MM.1S (cell line): ENCODE measurements around the gene CSTPP1.

Experiments
- DNase-seq: peaks from one replicate; pipeline ENCODE4 v3.0.0-alpha.2; 2015
- H2AFZ ChIP-seq: fragments of 300-600 bp; sonication (generic); 2 replicates; pipeline ENCODE4 v1.6.0; 2016; ENCODE audit warnings: antibody characterized with exemption, low read length
- H3F3A ChIP-seq: fragments of 300-600 bp; sonication (generic); 2 replicates; pipeline ENCODE4 v1.6.1; 2016; ENCODE audit warnings: mild to moderate bottlenecking, antibody characterized with exemption, low read length, moderate library complexity, mixed read lengths; ENCODE audit not compliant: insufficient read depth
- H3K27ac ChIP-seq: fragments of 300-600 bp; sonication (generic); 2 replicates; pipeline ENCODE4 v1.5.1; 2016; ENCODE audit warnings: mild to moderate bottlenecking, low read length
- H3K27me3 ChIP-seq: fragments of 300-600 bp; sonication (generic); replicated peaks from 2 replicates; pipeline ENCODE4 v1.6.0; 2016; ENCODE audit warnings: low read length; ENCODE audit not compliant: insufficient read depth
- H3K36me3 ChIP-seq: fragments of 300-600 bp; sonication (generic); replicated peaks from 2 replicates; pipeline ENCODE4 v1.6.1; 2016; ENCODE audit warnings: mild to moderate bottlenecking, low read length, mixed read lengths; ENCODE audit not compliant: insufficient read depth
- H3K4me1 ChIP-seq: fragments of 300-600 bp; sonication (generic); 2 replicates; pipeline ENCODE4 v1.6.1; 2016; ENCODE audit warnings: low read length, mixed read lengths
- H3K4me2 ChIP-seq: fragments of 300-600 bp; sonication (generic); 2 replicates; pipeline ENCODE4 v1.6.0; 2016; ENCODE audit warnings: low read depth, low read length
- H3K4me3 ChIP-seq: fragments of 300-600 bp; sonication (generic); 2 replicates; pipeline ENCODE4 v1.5.1; 2016; ENCODE audit warnings: low read length, mixed read lengths
- H3K79me2 ChIP-seq: fragments of 300-600 bp; sonication (generic); 2 replicates; pipeline ENCODE4 v1.6.1; 2016; ENCODE audit warnings: mixed run types, low read length, mixed read lengths
- H3K9ac ChIP-seq: fragments of 300-600 bp; sonication (generic); 2 replicates; pipeline ENCODE4 v1.6.1; 2016; ENCODE audit warnings: low read length, mixed read lengths
- H3K9me2 ChIP-seq: fragments of 300-600 bp; sonication (generic); replicated peaks from 2 replicates; pipeline ENCODE4 v1.6.1; 2016; ENCODE audit warnings: mild to moderate bottlenecking, low read length, mixed read lengths; ENCODE audit not compliant: insufficient read depth
- H3K9me3 ChIP-seq: fragments of 300-600 bp; sonication (generic); replicated peaks from 2 replicates; pipeline ENCODE4 v1.6.1; 2016; ENCODE audit warnings: mild to moderate bottlenecking, low read length, mixed read lengths; ENCODE audit not compliant: insufficient read depth
- H4K20me1 ChIP-seq: fragments of 300-600 bp; sonication (generic); 2 replicates; pipeline ENCODE4 v1.6.1; 2016; ENCODE audit warnings: mild to moderate bottlenecking, low read length, moderate library complexity, mixed read lengths; ENCODE audit not compliant: insufficient read depth
- CTCF ChIP-seq: fragments of 300-600 bp; sonication (generic); IDR thresholded peaks from 2 replicates; pipeline ENCODE4 v1.5.1; 2016; ENCODE audit warnings: antibody characterized with exemption, low read length, mixed read lengths
- EZH2 ChIP-seq: fragments of 300-600 bp; sonication (generic); optimal IDR thresholded peaks from 2 replicates; pipeline ENCODE3; 2017; ENCODE audit warnings: low read depth, mild to moderate bottlenecking, antibody characterized with exemption, low read length, mixed read lengths
- EZH2phosphoT487 ChIP-seq: fragments of 300-600 bp; sonication (generic); IDR thresholded peaks from 2 replicates; pipeline ENCODE4 v1.6.1; 2018; ENCODE audit warnings: antibody characterized with exemption, low read length

CSTPP1 gene

GRCh38 chr11:46892838-46893237 lies 43.7 kb upstream of the CSTPP1 start:
- Histone ChIP-seq H3K27ac (no peak overlapping the region), H3K9me3 (no peaks in the 10 kb centered on the region), H2AFZ (no peak overlapping the region), H3K9me2 (no peaks in the 10 kb centered on the region), H3F3A (no peaks in the 10 kb centered on the region), H3K4me2 (no peak overlapping the region), H3K9ac (no peak overlapping the region), H3K4me3 (no peak overlapping the region), H4K20me1 (no peaks in the 10 kb centered on the region), H3K27me3 (no peaks in the 10 kb centered on the region), H3K4me1 (no peaks in the 10 kb centered on the region), H3K79me2 (no peaks in the 10 kb centered on the region), H3K36me3 (no peaks in the 10 kb centered on the region)
- TF ChIP-seq EZH2phosphoT487 (no peak), CTCF (no peak), EZH2 (no peak)
- no peak for DNase-seq

GRCh38 chr11:46894506-46894905 lies 42.1 kb upstream of the CSTPP1 start:
- Histone ChIP-seq H3K4me2 (no peak overlapping the region), H3F3A (no peaks in the 10 kb centered on the region), H2AFZ (no peak overlapping the region), H3K9me3 (no peaks in the 10 kb centered on the region), H3K36me3 (no peaks in the 10 kb centered on the region), H3K27ac (no peak overlapping the region), H3K79me2 (no peaks in the 10 kb centered on the region), H4K20me1 (no peaks in the 10 kb centered on the region), H3K4me3 (no peak overlapping the region), H3K9ac (no peak overlapping the region), H3K9me2 (no peaks in the 10 kb centered on the region), H3K27me3 (no peaks in the 10 kb centered on the region), H3K4me1 (no peaks in the 10 kb centered on the region)
- no peak for DNase-seq
- no peak for TF ChIP-seq EZH2phosphoT487
- no peak for TF ChIP-seq EZH2
- no peak for TF ChIP-seq CTCF

GRCh38 chr11:46894961-46895360 lies 41.6 kb upstream of the CSTPP1 start:
- Histone ChIP-seq H3K4me2 (no peak overlapping the region), H3K9ac (no peak overlapping the region), H3K79me2 (no peaks in the 10 kb centered on the region), H3K4me3 (no peak overlapping the region), H3K36me3 (no peaks in the 10 kb centered on the region), H4K20me1 (no peaks in the 10 kb centered on the region), H3K27me3 (no peaks in the 10 kb centered on the region), H3K27ac (no peak overlapping the region), H3K4me1 (no peaks in the 10 kb centered on the region), H3F3A (no peaks in the 10 kb centered on the region), H2AFZ (no peak overlapping the region), H3K9me2 (no peaks in the 10 kb centered on the region), H3K9me3 (no peaks in the 10 kb centered on the region)
- DNase-seq, result no peak
- TF ChIP-seq EZH2, result no peak
- TF ChIP-seq CTCF, result no peak
- TF ChIP-seq EZH2phosphoT487, result no peak
